HepG2 (cell line): ENCODE results near the gene UQCRHL. TPM values are rescaled to one million over a fixed set of nuclear protein-coding genes. Genes with fewer than 3 reads are reported as not detected.

Experiments used
- ARHGAP35 ChIP-seq: sonication (generic); formaldehyde crosslinking; IDR thresholded peaks from 2 replicates; pipeline ENCODE4 v1.9.0; 2022; ENCODE audit warnings: mild to moderate bottlenecking, inconsistent platforms, moderate library complexity, missing genetic modification reagents, borderline replicate concordance
- CENPBD1 ChIP-seq: sonication (generic); formaldehyde crosslinking; IDR thresholded peaks from 2 replicates; pipeline ENCODE4 v1.8.0; 2022; ENCODE audit warnings: missing genetic modification reagents, low read depth, mild to moderate bottlenecking, borderline replicate concordance
- GFI1 ChIP-seq: sonication (generic); formaldehyde crosslinking; IDR thresholded peaks from 2 replicates; pipeline ENCODE4 v1.5.0; 2020; ENCODE audit warnings: missing genetic modification reagents, mild to moderate bottlenecking, borderline replicate concordance
- HCFC1 ChIP-seq: fragments of 150-350 bp; IDR thresholded peaks from 2 replicates; pipeline ENCODE4 v1.6.1; 2014; ENCODE audit warnings: low read depth, low read length
- IKZF5 ChIP-seq: IDR thresholded peaks from 2 replicates; pipeline ENCODE4 v1.6.1; 2018; ENCODE audit warnings: missing genetic modification reagents, mild to moderate bottlenecking, missing compliant biosample characterization
- POLR2AphosphoS2 ChIP-seq: IDR thresholded peaks from 2 replicates; pipeline ENCODE4 v1.6.1; 2011; ENCODE audit warnings: low read depth, low read length, improper control_type of control experiment
- PRPF4 ChIP-seq: fragments of 200-400 bp; formaldehyde crosslinking; IDR thresholded peaks from 2 replicates; pipeline ENCODE4 v1.6.1; 2016; ENCODE audit warnings: low read length, low read depth; ENCODE audit not compliant: poor library complexity, severe bottlenecking
- PTBP1 ChIP-seq: fragments of 200-400 bp; formaldehyde crosslinking; IDR thresholded peaks from 2 replicates; pipeline ENCODE4 v1.6.1; 2018; ENCODE audit warnings: low read length, low read depth; ENCODE audit not compliant: poor library complexity, severe bottlenecking
- RBM22 ChIP-seq: fragments of 200-400 bp; formaldehyde crosslinking; optimal IDR thresholded peaks from 2 replicates; pipeline ENCODE3; 2017; ENCODE audit warnings: mild to moderate bottlenecking, low read length, moderate library complexity
- ZBTB37 ChIP-seq: sonication (generic); formaldehyde crosslinking; IDR thresholded peaks from 2 replicates; pipeline ENCODE4 v1.4.0; 2020; ENCODE audit warnings: mild to moderate bottlenecking, missing genetic modification reagents
- ZNF142 ChIP-seq: sonication (generic); formaldehyde crosslinking; IDR thresholded peaks from 2 replicates; pipeline ENCODE4 v1.4.0; 2020; ENCODE audit warnings: missing genetic modification reagents
- ZNF260 ChIP-seq: sonication (generic); formaldehyde crosslinking; IDR thresholded peaks from 2 replicates; pipeline ENCODE4 v1.4.0; 2020; ENCODE audit warnings: missing genetic modification reagents, low read depth, mild to moderate bottlenecking, borderline replicate concordance
- ZNF274 ChIP-seq: sonication (generic); formaldehyde crosslinking; IDR thresholded peaks from 2 replicates; pipeline ENCODE4 v1.5.1; 2020; ENCODE audit warnings: mild to moderate bottlenecking, missing genetic modification reagents
- ZNF326 ChIP-seq: sonication (generic); formaldehyde crosslinking; IDR thresholded peaks from 2 replicates; pipeline ENCODE4 v1.4.0; 2020; ENCODE audit warnings: missing genetic modification reagents, borderline replicate concordance
- ZNF839 ChIP-seq: sonication (generic); formaldehyde crosslinking; IDR thresholded peaks from 2 replicates; pipeline ENCODE4 v1.4.0; 2020; ENCODE audit warnings: missing genetic modification reagents, mild to moderate bottlenecking, borderline replicate concordance
- ZSCAN21 ChIP-seq: sonication (generic); formaldehyde crosslinking; IDR thresholded peaks from 2 replicates; pipeline ENCODE4 v1.8.0; 2022; ENCODE audit warnings: mild to moderate bottlenecking, missing genetic modification reagents, moderate library complexity, borderline replicate concordance
- polyA plus RNA-seq, 8 experiments: library from polyadenylated mRNA; depleted of rRNA in 3 of 8; stranded (reverse) in 7 of 8; unstranded in 1 of 8; fragments of >200 nt; fragmentation: Illumina TruSeq in 4 of 8; extraction: Trizol in 4 of 8; gene quantifications; 2 replicates each; pipeline versions ENCODE4 v1.2.1 to v1.2.3, GENCODE V29; 2011 to 2016; ENCODE audit warnings: low read depth in 4 of 8, missing spikeins in 1 of 8, mixed read lengths in 1 of 8; ENCODE audit not compliant: insufficient read depth in 1 of 8
- total RNA-seq, 5 experiments: library from RNA; depleted of rRNA; stranded (reverse); fragments of >200 nt; fragmentation: Illumina TruSeq; extraction: Trizol; gene quantifications; 2 replicates each; pipeline ENCODE4 v1.2.3, GENCODE V29; 2016; ENCODE audit warnings: low read depth in 1 of 5

Gene UQCRHL
- total and polyA plus RNA-seq, 2 of the 13 experiments (the other 11 are each of a cell fraction or from before 2014, with no cell fraction given), result 1.8 to 2.3 TPM

- peak; percentile 77 for TF ChIP-seq RBM22
- TF ChIP-seq ZNF839 (CRISPR knock-in tag), result no peak
- TF ChIP-seq ZBTB37, result 0 out of 2 replicates have a peak, but pooled peaks have one; percentile 44
- no peak for TF ChIP-seq PRPF4
- TF ChIP-seq ZNF142, result no peak; the same call in 1 of the 2 replicates
- TF ChIP-seq POLR2AphosphoS2, result no peak
- TF ChIP-seq PTBP1, result no peak
- TF ChIP-seq CENPBD1 (CRISPR knock-in tag), result no peak
- TF ChIP-seq GFI1 (CRISPR knock-in tag), result 0 out of 2 replicates have a peak, but pooled peaks have one; percentile 69
- no peak for TF ChIP-seq IKZF5 (CRISPR knock-in tag)
- no peak; the same call in 1 of the 2 replicates for TF ChIP-seq ZNF274 (CRISPR knock-in tag)
- no peak for TF ChIP-seq ZNF260 (CRISPR knock-in tag)
- TF ChIP-seq ZNF326 (CRISPR knock-in tag), result no peak
- no peak for TF ChIP-seq ARHGAP35 (CRISPR knock-in tag)
- TF ChIP-seq ZSCAN21 (CRISPR knock-in tag), result no peak
- no peak for TF ChIP-seq HCFC1
Measured at GRCh38 chr1:15835205-15835740, 27.8 kb upstream of the UQCRHL start (continued).
